Neuron (in vitro differentiated cells): ENCODE results near the gene KRTAP10-3.
"Not testable (repeated sequence)": the region's sequence is repeated elsewhere in the genome, so short reads cannot be mapped to it uniquely, and the experiment has no call there.

Experiments used
- H2AFZ ChIP-seq: one replicate; pipeline ENCODE4 v1.6.1; 2013; ENCODE audit warnings: low read depth, mild to moderate bottlenecking, inconsistent platforms, low read length, moderate library complexity
- H3K27me3 ChIP-seq: one replicate; pipeline ENCODE4 v1.6.1; 2013; ENCODE audit warnings: low read length; ENCODE audit not compliant: insufficient read depth
- H3K36me3 ChIP-seq: one replicate; pipeline ENCODE4 v1.6.1; 2013; ENCODE audit warnings: low read length; ENCODE audit not compliant: insufficient read depth
- H3K4me1 ChIP-seq: one replicate; pipeline ENCODE4 v1.6.1; 2013; ENCODE audit warnings: low read length; ENCODE audit not compliant: insufficient read depth
- H3K4me3 ChIP-seq: 2 replicates; pipeline ENCODE4 v1.5.1; 2013; ENCODE audit warnings: mild to moderate bottlenecking, low read length, moderate library complexity
- H3K9me3 ChIP-seq: one replicate; pipeline ENCODE4 v1.6.1; 2013; ENCODE audit warnings: low read length

Gene KRTAP10-3

DNA sequence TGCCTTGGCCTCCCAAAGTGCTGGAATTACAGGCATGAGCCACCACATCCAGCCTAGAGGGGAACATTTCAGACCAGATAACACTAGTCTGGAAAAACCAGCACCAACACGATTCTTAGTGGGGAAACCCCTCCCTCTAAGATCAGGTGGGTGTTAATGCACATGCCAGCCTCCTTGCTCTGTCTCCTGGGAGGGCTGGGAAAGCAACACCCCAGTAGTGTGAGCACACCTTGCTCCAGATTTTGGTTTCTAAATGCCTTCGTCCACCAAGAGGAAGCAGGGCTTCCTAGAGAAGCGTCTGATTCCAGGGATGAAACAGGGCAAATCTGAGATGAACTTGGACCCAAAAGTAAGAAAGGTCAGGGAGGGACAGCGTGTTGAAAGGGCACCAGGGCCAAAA lies 12.7 kb upstream of the KRTAP10-3 start:
- no peaks in the 10 kb centered on the region for H3K4me1 ChIP-seq
- peaks cover 8% of the 10 kb centered on the region for H3K27me3 ChIP-seq
- no peak overlapping the region for H2AFZ ChIP-seq
- H3K36me3 ChIP-seq: no peaks in the 10 kb centered on the region
- H3K9me3 ChIP-seq: peaks cover 7% of the 10 kb centered on the region
- no peak overlapping the region for H3K4me3 ChIP-seq

DNA sequence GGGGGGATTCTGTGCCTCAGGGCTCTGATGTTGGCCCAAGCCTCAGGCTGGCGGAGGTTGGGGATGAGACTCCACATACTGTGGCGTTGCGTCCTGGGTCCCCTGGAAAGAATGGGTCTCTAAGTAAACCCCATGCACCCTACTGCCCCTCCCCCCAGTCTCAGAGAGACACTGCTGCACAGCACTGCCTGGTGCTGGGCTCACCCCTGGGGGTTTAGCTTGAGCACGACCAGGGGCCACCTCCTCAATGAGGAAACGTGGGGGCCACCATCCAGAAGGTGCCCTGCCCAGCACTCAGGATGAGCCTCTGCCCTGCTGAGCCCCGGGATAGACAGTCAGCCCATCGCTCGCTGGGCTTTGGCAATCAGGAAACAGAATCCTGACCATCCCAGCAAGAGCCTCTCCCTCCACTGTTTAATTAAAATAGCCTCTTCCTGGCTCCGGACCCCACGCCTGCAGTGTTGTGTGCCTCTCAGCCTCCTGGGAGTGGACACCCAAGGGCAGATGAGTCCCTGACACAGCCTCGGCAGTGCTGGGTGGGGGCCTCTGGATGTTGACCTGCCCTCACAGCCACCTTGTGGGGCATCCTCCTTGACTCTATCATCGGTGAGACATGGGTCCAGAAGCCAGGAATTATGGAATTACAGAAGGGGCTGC lies 11.4 kb upstream of the KRTAP10-3 start:
- Histone ChIP-seq H3K9me3 (peaks cover 7% of the 10 kb centered on the region), H3K4me3 (no peak overlapping the region), H3K36me3 (no peaks in the 10 kb centered on the region), H3K4me1 (no peaks in the 10 kb centered on the region), H3K27me3 (peaks cover 8% of the 10 kb centered on the region), H2AFZ (no peak overlapping the region)

DNA sequence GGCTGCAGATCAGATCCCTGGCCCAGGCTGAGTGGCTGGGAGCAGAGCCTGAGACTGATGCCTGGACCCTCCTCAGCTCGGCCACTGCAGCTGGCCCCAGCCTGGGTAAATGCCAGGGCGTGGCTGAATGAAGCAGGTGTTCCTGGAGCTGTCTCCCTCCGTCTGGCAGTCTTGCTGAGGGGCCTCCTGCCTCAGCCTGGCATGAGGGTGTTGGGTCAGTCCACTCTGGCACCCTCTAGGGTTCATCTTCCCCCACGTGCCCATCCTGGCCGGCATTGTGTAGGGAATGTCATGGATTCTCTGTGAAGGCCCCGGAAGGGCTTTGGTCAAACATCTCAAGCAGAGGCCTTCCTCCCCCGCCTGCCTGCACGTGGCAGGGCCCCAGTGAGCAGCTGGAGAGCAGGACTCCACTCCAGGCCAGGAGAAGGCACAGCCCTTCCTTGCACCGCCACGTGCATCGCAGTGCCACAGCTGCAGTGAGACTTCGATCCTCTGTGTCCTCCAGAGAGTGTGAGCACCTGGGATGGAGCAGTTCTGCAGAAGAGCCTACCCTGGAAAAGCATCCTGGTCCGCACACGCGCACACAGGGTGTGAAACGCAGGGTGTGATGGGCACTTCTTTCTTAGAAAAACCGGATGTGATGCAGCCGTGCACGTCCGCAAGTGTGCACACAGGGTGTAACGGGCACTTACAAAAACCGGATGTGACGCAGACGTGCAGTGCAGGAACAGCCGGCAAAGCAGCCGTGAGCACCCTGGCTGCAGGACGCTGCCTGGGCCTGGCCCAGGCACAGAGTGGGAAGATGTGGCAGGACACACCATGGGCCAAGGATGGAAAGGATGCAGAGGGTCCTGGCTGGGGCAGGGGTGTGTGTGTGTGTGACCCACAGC lies 10.3 kb upstream of the KRTAP10-3 start:
- peaks cover 8% of the 10 kb centered on the region for H3K27me3 ChIP-seq
- H3K4me1 ChIP-seq: no peaks in the 10 kb centered on the region
- no peak overlapping the region for H2AFZ ChIP-seq
- H3K9me3 ChIP-seq: peaks cover 7% of the 10 kb centered on the region
- no peak overlapping the region for H3K4me3 ChIP-seq
- H3K36me3 ChIP-seq: no peaks in the 10 kb centered on the region

DNA sequence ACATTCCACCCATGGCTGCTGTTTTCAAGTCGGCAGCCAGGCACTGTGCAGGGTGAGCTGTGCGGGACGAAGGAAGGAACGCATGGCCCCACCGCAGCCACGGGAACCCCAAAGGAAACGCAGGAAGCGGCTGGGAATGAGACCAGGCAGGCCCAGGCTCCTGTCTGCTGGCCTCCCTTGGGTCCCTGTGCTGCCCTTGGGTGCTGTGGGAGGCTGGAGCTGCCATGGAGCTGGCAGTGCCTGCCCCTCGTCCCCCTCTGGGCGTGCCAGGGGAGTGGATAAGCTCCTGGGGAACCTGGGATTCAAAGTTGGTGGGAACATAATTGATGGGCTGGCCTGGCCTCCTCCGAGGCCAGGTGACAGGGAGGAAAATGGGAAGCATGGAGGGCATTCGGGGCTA lies 9.7 kb upstream of the KRTAP10-3 start:
- H3K27me3 ChIP-seq: peaks cover 8% of the 10 kb centered on the region
- H3K4me1 ChIP-seq: no peaks in the 10 kb centered on the region
- H3K36me3 ChIP-seq: no peaks in the 10 kb centered on the region
- H2AFZ ChIP-seq: no peak overlapping the region
- H3K4me3 ChIP-seq: no peak overlapping the region
- H3K9me3 ChIP-seq: peaks cover 7% of the 10 kb centered on the region

DNA sequence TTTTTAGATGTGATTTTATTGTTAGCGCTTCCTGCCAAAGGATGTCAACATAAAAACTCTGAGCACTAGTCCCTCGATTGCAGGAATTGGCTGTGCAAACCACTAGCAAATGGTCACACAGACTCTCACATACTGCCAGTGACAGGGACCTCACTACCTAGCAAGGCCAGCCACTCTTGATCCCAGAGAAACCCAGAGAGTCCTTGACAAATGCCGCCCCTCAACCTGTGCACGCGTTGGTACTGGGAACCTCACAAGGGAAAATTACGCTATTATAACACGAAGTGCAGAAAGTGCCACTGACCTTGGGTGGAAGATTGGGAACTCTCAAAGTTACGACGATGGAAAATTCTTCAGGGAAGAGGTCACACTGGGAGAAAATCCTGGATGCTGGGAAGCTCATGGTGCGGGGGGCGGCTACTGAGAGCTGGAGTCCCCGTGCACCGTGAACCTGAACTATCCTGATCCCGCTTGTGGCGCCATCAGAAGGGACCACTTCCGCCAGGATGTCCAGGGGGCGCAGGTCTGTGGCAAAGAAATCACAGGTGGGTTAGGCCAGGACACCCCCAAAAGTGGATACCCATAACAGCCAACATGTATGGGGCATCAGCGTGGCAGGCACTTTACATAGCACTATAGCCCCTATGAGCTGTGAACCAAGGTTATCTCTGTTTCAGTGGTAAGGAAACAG lies 9.0 kb upstream of the KRTAP10-3 start:
- Histone ChIP-seq H3K4me3 (no peak overlapping the region), H3K4me1 (no peaks in the 10 kb centered on the region), H3K9me3 (peaks cover 7% of the 10 kb centered on the region), H2AFZ (no peak overlapping the region), H3K36me3 (no peaks in the 10 kb centered on the region), H3K27me3 (peaks cover 6% of the 10 kb centered on the region)

DNA sequence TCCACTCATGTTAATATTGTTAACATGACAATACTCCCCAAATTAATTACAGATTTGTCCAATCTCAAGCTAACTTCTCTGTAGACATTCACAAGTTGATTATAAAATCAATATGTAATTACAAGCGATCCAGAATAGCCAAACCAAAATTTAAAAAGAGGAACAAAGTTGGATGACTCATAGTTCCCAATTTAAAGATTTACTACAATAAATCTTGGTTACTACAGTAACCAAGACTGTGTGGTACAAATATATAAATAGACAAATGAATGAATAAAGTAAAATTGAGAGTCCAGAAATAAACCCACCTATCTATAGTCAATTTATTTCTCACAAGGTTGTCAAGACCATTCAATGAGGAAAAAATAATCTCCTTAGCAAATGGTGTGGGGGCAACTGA lies 7.8 kb upstream of the KRTAP10-3 start:
- Histone ChIP-seq H3K36me3 (no peaks in the 10 kb centered on the region), H3K9me3 (peaks cover 2% of the 10 kb centered on the region), H3K4me3 (no peak overlapping the region), H2AFZ (no peak overlapping the region), H3K27me3 (peaks cover 2% of the 10 kb centered on the region), H3K4me1 (no peaks in the 10 kb centered on the region)

DNA sequence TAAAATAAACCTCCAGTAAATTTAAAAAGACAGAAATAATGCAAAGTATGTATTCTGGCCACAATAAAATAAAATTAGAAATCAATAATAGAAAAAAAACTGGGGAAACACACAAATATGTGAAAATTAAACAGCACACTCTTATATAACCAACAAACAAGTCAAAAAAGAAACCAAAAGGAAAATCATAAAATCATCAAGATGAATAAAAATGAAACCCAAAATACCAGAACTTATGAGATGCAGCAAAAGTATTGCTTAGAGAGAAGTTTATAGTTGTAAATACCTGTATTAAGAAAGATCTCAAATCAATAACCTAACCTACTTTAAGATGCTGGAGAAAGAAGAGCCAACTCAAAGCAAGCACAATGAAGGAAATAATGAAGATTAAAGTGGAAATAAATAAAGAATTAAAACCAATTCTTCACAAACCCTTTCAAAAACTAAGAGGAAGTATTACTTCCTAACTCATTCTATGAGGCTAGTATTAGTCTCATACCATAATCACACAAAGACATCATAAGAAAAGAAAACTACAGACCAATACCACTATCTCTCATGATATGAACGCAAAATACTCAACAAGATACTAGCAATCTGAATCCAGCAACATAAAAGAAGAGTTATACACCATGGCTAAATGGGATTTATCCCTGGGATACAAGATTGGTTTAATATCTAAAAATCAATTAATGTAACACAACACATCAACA lies 6.4 kb upstream of the KRTAP10-3 start:
- no peaks in the 10 kb centered on the region for H3K4me1 ChIP-seq
- H3K9me3 ChIP-seq: no peaks in the 10 kb centered on the region
- H3K27me3 ChIP-seq: peaks cover 2% of the 10 kb centered on the region
- H3K36me3 ChIP-seq: no peaks in the 10 kb centered on the region
- H3K4me3 ChIP-seq: no peak overlapping the region
- no peak overlapping the region for H2AFZ ChIP-seq

DNA sequence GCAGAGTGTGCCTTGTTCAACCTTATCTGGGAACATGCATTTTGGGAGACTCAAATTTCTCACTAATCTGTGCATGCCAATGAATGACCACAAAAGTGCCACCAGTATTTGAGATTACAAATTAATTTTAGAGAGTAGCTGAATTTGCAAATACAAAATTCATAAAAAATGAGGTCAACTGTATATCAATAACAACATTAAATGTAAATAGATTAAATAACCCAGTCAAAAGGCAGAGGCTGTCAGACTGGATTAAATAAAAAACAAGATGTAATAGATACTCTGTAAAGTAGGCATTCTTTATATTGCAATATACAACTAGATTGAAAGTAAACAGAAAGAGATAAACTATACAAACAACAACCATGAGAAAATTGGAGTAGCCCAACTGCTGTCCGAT lies 5.5 kb upstream of the KRTAP10-3 start:
- no peak overlapping the region for H2AFZ ChIP-seq
- H3K36me3 ChIP-seq: no peaks in the 10 kb centered on the region
- no peak overlapping the region for H3K4me3 ChIP-seq
- peaks cover 2% of the 10 kb centered on the region for H3K27me3 ChIP-seq
- H3K4me1 ChIP-seq: no peaks in the 10 kb centered on the region
- H3K9me3 ChIP-seq: no peaks in the 10 kb centered on the region

DNA sequence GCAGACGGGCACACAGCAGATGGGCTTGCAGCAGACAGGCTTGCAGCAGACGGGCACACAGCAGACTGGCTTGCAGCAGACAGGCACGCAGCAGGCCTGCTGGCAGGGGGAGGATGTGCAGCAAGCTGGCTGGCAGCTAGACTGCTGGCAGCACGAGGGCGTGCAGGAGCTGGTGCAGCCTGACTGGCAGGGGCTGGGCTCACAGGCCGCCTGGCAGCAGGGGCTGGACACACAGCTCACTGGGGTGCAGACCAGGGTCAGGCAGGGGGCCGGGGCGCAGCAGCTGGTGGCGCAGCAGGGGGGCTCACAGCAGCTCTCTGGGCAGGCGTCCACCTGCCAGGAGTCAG lies 293 bp downstream of the KRTAP10-3 start:
- H3K36me3 ChIP-seq, H3K27me3 ChIP-seq, H3K4me3 ChIP-seq, H2AFZ ChIP-seq, H3K4me1 ChIP-seq, H3K9me3 ChIP-seq: not testable (repeated sequence)

DNA sequence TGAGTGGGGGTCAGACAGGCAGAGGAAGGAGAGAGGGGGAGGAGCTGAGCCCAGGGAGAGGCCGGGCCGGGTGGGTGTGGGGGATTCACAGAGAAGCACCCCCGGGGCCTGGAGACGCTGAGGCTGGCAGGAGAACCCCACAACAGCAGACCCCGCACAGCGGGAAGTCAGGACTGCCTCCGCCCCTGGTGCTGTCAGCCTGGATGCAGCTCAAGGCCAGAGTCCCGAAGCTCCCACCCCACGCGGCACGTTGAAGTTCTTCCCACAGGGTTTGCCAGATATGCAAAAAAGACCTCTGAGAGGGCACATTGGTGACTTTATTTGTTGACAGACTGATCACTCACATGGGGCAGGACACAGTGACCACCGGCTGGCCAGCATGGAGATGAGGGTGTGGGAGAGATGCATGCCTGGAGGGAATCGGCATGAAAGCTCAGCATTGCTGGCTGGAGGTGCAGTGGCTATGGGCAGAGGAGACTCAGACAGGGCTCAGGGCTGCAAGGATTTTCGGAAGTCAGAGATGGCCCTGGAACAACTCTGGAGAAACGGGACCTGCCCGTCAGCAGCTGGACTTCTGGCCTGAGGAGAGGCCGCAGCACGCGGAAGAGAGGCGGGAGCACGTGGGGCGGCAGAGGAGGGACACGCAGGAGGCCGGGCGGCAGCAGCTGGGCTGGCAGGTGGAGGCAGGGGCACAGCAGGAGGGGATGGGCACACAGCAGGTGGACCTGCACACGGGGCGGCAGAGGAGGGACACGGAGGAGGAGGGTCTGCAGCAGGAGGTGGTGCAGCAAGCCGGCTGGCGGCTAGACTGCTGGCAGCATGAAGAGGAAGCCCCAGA lies 885 bp downstream of the KRTAP10-3 start:
- H3K4me1 ChIP-seq: no peaks in the 10 kb centered on the region
- no peaks in the 10 kb centered on the region for H3K36me3 ChIP-seq
- peaks cover 2% of the 10 kb centered on the region for H3K27me3 ChIP-seq

DNA sequence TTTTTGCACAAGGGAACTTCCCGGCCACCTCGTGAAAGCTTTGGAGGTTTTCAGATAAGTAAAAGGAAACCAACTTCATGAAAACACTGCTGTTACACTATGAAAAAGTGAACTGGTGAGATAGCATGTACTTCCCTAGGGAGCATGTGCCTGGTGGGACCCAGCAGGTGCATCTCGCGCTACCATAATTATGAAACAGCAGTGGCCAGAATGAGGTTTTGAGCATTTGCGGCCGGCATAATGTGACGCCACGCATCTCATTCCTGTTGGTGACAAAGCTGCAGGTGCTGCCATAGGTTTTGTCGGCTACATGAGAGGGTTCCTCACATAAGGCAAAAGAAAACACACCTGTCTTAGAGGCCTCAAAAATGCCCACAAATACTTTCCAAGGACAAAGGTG lies 1.7 kb downstream of the KRTAP10-3 start:
- H2AFZ ChIP-seq: no peak overlapping the region
- peaks cover 2% of the 10 kb centered on the region for H3K27me3 ChIP-seq
- H3K36me3 ChIP-seq: no peaks in the 10 kb centered on the region
- no peak overlapping the region for H3K4me3 ChIP-seq
- H3K9me3 ChIP-seq: no peaks in the 10 kb centered on the region
- H3K4me1 ChIP-seq: peaks cover 3% of the 10 kb centered on the region

More for the DNA sequence above, 885 bp downstream of the KRTAP10-3 start:
- H3K4me3 ChIP-seq: no peak overlapping the region
- no peaks in the 10 kb centered on the region for H3K9me3 ChIP-seq
- H2AFZ ChIP-seq: no peak overlapping the region

DNA sequence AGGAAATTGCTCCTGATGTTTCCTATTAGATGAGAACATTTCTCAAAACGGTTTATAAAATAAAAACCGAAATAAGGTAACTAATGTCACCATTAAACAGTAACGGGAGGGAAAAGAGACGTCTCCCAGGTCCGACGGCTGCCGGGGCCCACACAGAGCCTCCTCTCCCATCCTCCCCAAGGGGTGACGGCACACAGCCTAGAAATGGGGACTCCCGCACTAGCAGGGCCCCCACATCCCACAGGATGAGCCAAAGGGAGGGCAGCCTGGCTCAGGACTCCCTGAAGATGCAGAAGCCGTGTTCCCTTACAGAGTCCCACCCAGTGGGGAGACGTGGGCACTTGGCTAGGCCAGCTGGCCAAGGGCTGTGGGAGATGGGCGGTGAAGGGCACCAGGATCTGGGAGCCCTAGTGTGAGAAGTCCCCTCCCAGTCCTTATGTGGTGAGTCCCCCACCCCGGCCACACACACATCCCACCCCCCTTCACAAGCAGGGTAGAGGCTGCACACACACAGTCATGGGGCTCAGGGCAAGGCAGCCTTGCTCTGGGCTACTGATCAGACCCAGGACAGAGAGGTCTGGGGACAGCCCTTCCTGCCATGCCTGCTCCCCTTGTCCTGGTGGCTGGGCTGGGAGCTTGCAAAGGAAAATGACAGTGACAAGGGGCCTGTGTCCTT lies 3.3 kb downstream of the KRTAP10-3 start:
- peaks cover 2% of the 10 kb centered on the region for H3K27me3 ChIP-seq
- no peak overlapping the region for H3K4me3 ChIP-seq
- no peaks in the 10 kb centered on the region for H3K36me3 ChIP-seq

More for the DNA sequence above, 3.3 kb downstream of the KRTAP10-3 start:
- Histone ChIP-seq H3K9me3 (no peaks in the 10 kb centered on the region), H3K4me1 (peaks cover 5% of the 10 kb centered on the region), H2AFZ (no peak overlapping the region)
